Heart right ventricle (tissue), 16 donors: Measurements from ENCODE around the gene WDR45B. TPM values are rescaled to one million over a fixed set of nuclear protein-coding genes. Genes with fewer than 3 reads are reported as not detected.

Source experiments
- ATAC-seq, 8 donors: fragments of 200-7000 bp; cut with Tn5 transposase; one replicate each; pipeline ENCODE4 v1.9.1; 2020; ENCODE audit warnings: mild to moderate bottlenecking in 8 of 8, moderate library complexity in 8 of 8, moderate number of reproducible peaks in 1 of 8
- DNase-seq, 2 donors: peaks; one replicate each; pipeline ENCODE4 v3.0.0-alpha.2; 2020
- H3K27ac ChIP-seq, 10 donors: fragments of 200-600 bp; sonication (generic) in 2 of 10; one replicate each; pipeline versions ENCODE4 v1.5.0 to v1.8.0; 2020 to 2022; ENCODE audit warnings: mild to moderate bottlenecking in 3 of 10
- H3K27me3 ChIP-seq, 7 donors: fragments of 200-600 bp; one replicate each; pipeline ENCODE4 v1.8.0; 2021 to 2022; ENCODE audit warnings: mild to moderate bottlenecking in 2 of 7
- H3K36me3 ChIP-seq, 9 donors: fragments of 200-600 bp; sonication (generic) in 1 of 9; one replicate each; pipeline versions ENCODE4 v1.5.0 to v1.8.0; 2020 to 2022; ENCODE audit warnings: mild to moderate bottlenecking in 2 of 9
- H3K4me1 ChIP-seq, 9 donors: fragments of 200-600 bp; sonication (generic) in 1 of 9; one replicate each; pipeline versions ENCODE4 v1.5.0 to v1.8.0; 2020 to 2022; ENCODE audit warnings: mild to moderate bottlenecking in 4 of 9
- H3K4me3 ChIP-seq, 10 donors: fragments of 200-600 bp; sonication (generic) in 2 of 10; one replicate each; pipeline versions ENCODE4 v1.5.0 to v1.8.0; 2020 to 2022; ENCODE audit warnings: mild to moderate bottlenecking in 7 of 10, moderate library complexity in 2 of 10
- H3K9me3 ChIP-seq, 11 donors: fragments of 200-600 bp in 10 of 11; sonication (generic) in 2 of 11; one replicate each; pipeline versions ENCODE4 v1.5.0 to v1.8.0; 2013 to 2022; ENCODE audit warnings: mild to moderate bottlenecking in 2 of 11, control low read depth in 1 of 11, moderate library complexity in 1 of 11
- CTCF ChIP-seq, 9 donors: fragments of 200-600 bp; sonication (generic) in 2 of 9; IDR thresholded peaks; one replicate each; pipeline versions ENCODE4 v1.5.0 to v1.8.0; 2021 to 2022; ENCODE audit warnings: antibody characterized with exemption in 9 of 9, mild to moderate bottlenecking in 5 of 9, moderate library complexity in 1 of 9
- WGBS, 2 donors: extraction: QIAGEN DNeasy Blood & Tissue Kit; methylation state at CpG; one replicate each; pipeline ENCODE4 v1.1.7; 2013; ENCODE audit warnings: inconsistent platforms in 1 of 2; 5-methylcytosine and 5-hydroxymethylcytosine counted together
- intact Hi-C, 10 donors: fragments of 100-400 bp; cut with DNase I; formaldehyde crosslinking; loops; one replicate each; pipeline versions ENCODE4 v1.11.1 to v1.14.2; 2022
- polyA plus RNA-seq, 2 donors: library from polyadenylated mRNA; stranded (reverse); fragments of 200-250 nt; gene quantifications; one replicate each; pipeline ENCODE4 v1.2.3, GENCODE V29; 2013
- total RNA-seq, 10 donors: library from RNA; stranded (reverse); fragmentation: NEBNext Ultra II Directional in 3 of 10; extraction: Animal tissue kit (Norgen Biotek cat#: 25700) in 3 of 10; gene quantifications; one replicate each; pipeline versions ENCODE4 v1.2.1 to v1.2.4, GENCODE V29; 2021 to 2023
- donor health status: Arrhythmogenic right ventricular cardiomyopathy.
- donor health status: ischemic (EF 13 %, LVEDD 7.1; RV severe dilation, severe dysfunction).
- donor health status: healthy with polysubstance abuse.
- donor health status: DM: no; HTN: yes; CAD: no.
- donor health status: DM: no; HTN: no; CAD: no.
- donor health status: ischemic (EF 25% LVEDD 6.9; RV normal size, moderate dysfunction).
- donor health status: ischemic (EF 25% LVEDD 5.7; RV mildly dilated, moderate dysfunction).
- donor health status: healthy.
- donor health status: DM: yes; HTN: yes; CAD: no.
- donor health status: Ischemic cardiomyopathy.
- donor health status: ischemic (EF 35%, LVEDD 5.7; RV mildly dilated, moderate dysfunction).
- donor health status: nonischemic (EF 11% LVEDD 7.7; RV severe dilation, severe dysfunction).
- donor health status: DM: yes; HTN: yes; CAD: no.
- donor health status: PGD.
- donor health status: ischemic (EF 29% LVEDD 5.4; RV normal size, mild dysfunction).
- donor health status: nonischemic (EF 23%, LVEDD 6.1; RV moderate dilation, normal function).

The WDR45B gene
- total and polyA plus RNA-seq, 12 donors = 23.3 to 45.5 (median 39.7) TPM

- TF ChIP-seq CTCF (IDR thresholded peaks at IDR 0.05) = no peak
- ATAC-seq (no peak), DNase-seq (no peak)
- Histone ChIP-seq H3K27me3 (no peaks in the 10 kb centered on the region), H3K36me3 (peaks cover 0 to 100% (median 80%) of the 10 kb centered on the region in 9 donors), H3K4me1 (no peaks in the 10 kb centered on the region), H3K4me3 (no peak overlapping the region), H3K9me3 (no peaks in the 10 kb centered on the region), H3K27ac (no peak overlapping the region)
- WGBS, 2 donors = 82 to 89% methylated on average over 10 of the region's 10 CpGs
- intact Hi-C loops = no loop called here
These were observed 28.6 kb downstream of the WDR45B start for GRCh38 chr17:82619641-82620040.

- no peak for TF ChIP-seq CTCF (IDR thresholded peaks at IDR 0.05)
- H3K4me1 ChIP-seq = no peaks in the 10 kb centered on the region
- no peak for ATAC-seq
- intact Hi-C loops = no loop called here
- H3K27ac ChIP-seq = no peak overlapping the region
- no peak overlapping the region for H3K4me3 ChIP-seq
- no peaks in the 10 kb centered on the region for H3K9me3 ChIP-seq
- DNase-seq = no peak
- peaks cover 0 to 100% (median 77%) of the 10 kb centered on the region in 9 donors for H3K36me3 ChIP-seq
- H3K27me3 ChIP-seq = no peaks in the 10 kb centered on the region
- 88 to 89% methylated on average over 7 of the region's 7 CpGs for WGBS, 2 donors
These were observed 29.0 kb downstream of the WDR45B start for GRCh38 chr17:82619211-82619610.

GRCh38 chr17:82616021-82616711, 32.1 kb downstream of the WDR45B start:
- intact Hi-C loops = no loop called here

More at GRCh38 chr17:82616021-82616711, 32.1 kb downstream of the WDR45B start:
- no peak for TF ChIP-seq CTCF (IDR thresholded peaks at IDR 0.05)
- H3K36me3 ChIP-seq = peaks cover 0 to 87% (median 54%) of the 10 kb centered on the region in 9 donors
- H3K27me3 ChIP-seq = no peaks in the 10 kb centered on the region
- H3K4me3 ChIP-seq = no peak overlapping the region
- 81 to 83% methylated on average over 22 of the region's 22 CpGs for WGBS, 2 donors
- no peaks in the 10 kb centered on the region for H3K9me3 ChIP-seq
- no peak for DNase-seq
- no peak overlapping the region for H3K27ac ChIP-seq
- peaks cover 0 to 19% (median 7%) of the 10 kb centered on the region in 9 donors for H3K4me1 ChIP-seq
- ATAC-seq = no peak
